Thyroid gland (tissue), 4 donors: ENCODE results near the gene SLC11A1.

Experiments used
- POLR2A ChIP-seq, 2 donors: fragments of 450-650 bp; IDR thresholded peaks; one replicate each; pipeline ENCODE4 v1.6.1; 2017; ENCODE audit warnings: antibody characterized with exemption in 2 of 2, mild to moderate bottlenecking in 2 of 2, moderate library complexity in 1 of 2
- TF ChIP-seq, protein P1 (sequence below), 6 experiments: fragments of 200-600 bp in 3 of 6; fragments of 450-650 bp in 3 of 6; sonication (generic) in 3 of 6; IDR thresholded peaks; one replicate each; pipeline ENCODE4 v1.5.1; 2016 to 2019; ENCODE audit warnings: antibody characterized with exemption in 6 of 6, mild to moderate bottlenecking in 2 of 6, inconsistent platforms in 1 of 6, moderate library complexity in 1 of 6

DNA sequence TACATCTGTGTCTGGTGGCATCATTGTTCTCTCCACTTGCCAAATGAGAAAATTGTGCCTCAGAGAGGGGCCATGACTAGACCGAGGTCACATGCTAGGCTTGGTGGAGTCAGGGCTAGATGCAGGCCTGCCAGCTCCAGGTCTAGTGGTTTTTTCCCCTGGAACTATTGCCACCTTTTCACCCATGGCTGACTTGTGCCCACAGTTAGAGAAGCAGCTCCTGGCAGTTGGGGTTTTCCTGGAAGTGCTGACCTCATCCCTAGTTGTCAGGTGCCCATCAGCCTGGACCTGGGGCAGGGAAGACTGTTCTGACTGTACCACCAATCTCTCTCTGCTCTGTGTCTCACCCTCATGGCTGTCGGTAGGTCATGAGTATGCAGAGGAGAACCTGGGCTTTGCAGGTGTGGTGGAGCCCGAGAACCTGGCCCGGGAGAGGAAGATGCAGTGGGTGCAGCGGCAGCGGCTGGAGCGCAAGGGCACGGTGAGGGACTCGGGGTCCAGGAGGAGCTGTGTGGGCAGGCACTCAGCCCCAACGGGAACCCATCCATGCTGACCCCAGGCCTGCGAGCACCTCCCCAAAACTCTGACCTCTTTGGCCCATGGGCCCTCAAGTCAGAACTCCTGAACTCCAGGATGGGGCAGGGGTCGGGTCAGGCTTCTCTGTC lies 37.9 kb upstream of the SLC11A1 start:
- no peak for TF ChIP-seq POLR2A (IDR thresholded peaks at IDR 0.05)
- TF ChIP-seq, protein P1, sequence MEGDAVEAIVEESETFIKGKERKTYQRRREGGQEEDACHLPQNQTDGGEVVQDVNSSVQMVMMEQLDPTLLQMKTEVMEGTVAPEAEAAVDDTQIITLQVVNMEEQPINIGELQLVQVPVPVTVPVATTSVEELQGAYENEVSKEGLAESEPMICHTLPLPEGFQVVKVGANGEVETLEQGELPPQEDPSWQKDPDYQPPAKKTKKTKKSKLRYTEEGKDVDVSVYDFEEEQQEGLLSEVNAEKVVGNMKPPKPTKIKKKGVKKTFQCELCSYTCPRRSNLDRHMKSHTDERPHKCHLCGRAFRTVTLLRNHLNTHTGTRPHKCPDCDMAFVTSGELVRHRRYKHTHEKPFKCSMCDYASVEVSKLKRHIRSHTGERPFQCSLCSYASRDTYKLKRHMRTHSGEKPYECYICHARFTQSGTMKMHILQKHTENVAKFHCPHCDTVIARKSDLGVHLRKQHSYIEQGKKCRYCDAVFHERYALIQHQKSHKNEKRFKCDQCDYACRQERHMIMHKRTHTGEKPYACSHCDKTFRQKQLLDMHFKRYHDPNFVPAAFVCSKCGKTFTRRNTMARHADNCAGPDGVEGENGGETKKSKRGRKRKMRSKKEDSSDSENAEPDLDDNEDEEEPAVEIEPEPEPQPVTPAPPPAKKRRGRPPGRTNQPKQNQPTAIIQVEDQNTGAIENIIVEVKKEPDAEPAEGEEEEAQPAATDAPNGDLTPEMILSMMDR (IDR thresholded peaks at IDR 0.05), result no peak
